Astrocyte (in vitro differentiated cells and primary cell): ENCODE data around the gene PLEKHA5. TPM values are rescaled to one million over a fixed set of nuclear protein-coding genes. Genes with fewer than 3 reads are reported as not detected.

Experiments
- DNase-seq: peaks from one replicate; pipeline ENCODE4 v3.0.0-alpha.2; 2010; ENCODE audit warnings: low read depth
- FAIRE-seq: peaks from 2 replicates; lab custom pipeline; 2011; peaks lifted over from hg19 to GRCh38; lab: Jason Lieb, UNC
- H2AFZ ChIP-seq: 2 replicates; pipeline ENCODE4 v1.6.0; 2012; ENCODE audit warnings: low read depth, low read length, inconsistent platforms
- H3K27ac ChIP-seq: 2 replicates; pipeline ENCODE4 v1.5.1; 2011; ENCODE audit warnings: low read depth, low read length, inconsistent platforms
- H3K27me3 ChIP-seq: 2 replicates; pipeline ENCODE4 v1.6.0; 2011; ENCODE audit warnings: low read length, inconsistent platforms; ENCODE audit not compliant: insufficient read depth
- H3K36me3 ChIP-seq: 2 replicates; pipeline ENCODE4 v1.5.1; 2011; ENCODE audit warnings: low read length, inconsistent platforms; ENCODE audit not compliant: insufficient read depth
- H3K4me1 ChIP-seq: 2 replicates; pipeline ENCODE4 v1.5.1; 2011; ENCODE audit warnings: low read length, inconsistent platforms; ENCODE audit not compliant: insufficient read depth
- H3K4me2 ChIP-seq: 2 replicates; pipeline ENCODE4 v1.6.0; 2012; ENCODE audit warnings: low read length, inconsistent platforms
- H3K4me3 ChIP-seq: 2 replicates; pipeline ENCODE4 v1.5.1; 2011; ENCODE audit warnings: low read depth, mild to moderate bottlenecking, low read length, inconsistent platforms; ENCODE audit not compliant: insufficient read depth
- H3K79me2 ChIP-seq: 2 replicates; pipeline ENCODE4 v1.6.0; 2012; ENCODE audit warnings: mild to moderate bottlenecking, low read length, inconsistent platforms; ENCODE audit not compliant: insufficient read depth
- H3K9ac ChIP-seq: 2 replicates; pipeline ENCODE4 v1.6.0; 2012; ENCODE audit warnings: mild to moderate bottlenecking, low read length, inconsistent platforms
- H3K9me3 ChIP-seq: 2 replicates; pipeline ENCODE4 v1.5.1; 2012; ENCODE audit warnings: low read depth, mild to moderate bottlenecking, low read length, inconsistent platforms; ENCODE audit not compliant: insufficient read depth
- H4K20me1 ChIP-seq: 2 replicates; pipeline ENCODE4 v1.6.0; 2012; ENCODE audit warnings: low read length, inconsistent platforms; ENCODE audit not compliant: insufficient read depth
- H3K27ac Mint-ChIP-seq: one replicate; pipeline ENCODE4 v1.8.0; 2021; ENCODE audit warnings: mild to moderate bottlenecking, mixed read lengths; ENCODE audit not compliant: unreplicated experiment
- H3K27me3 Mint-ChIP-seq: one replicate; pipeline ENCODE4 v1.8.0; 2021; ENCODE audit warnings: low read depth, mixed read lengths; ENCODE audit not compliant: unreplicated experiment
- H3K36me3 Mint-ChIP-seq: one replicate; pipeline ENCODE4 v1.8.0; 2021; ENCODE audit warnings: low read depth, mixed read lengths; ENCODE audit not compliant: unreplicated experiment
- H3K4me1 Mint-ChIP-seq: one replicate; pipeline ENCODE4 v1.8.0; 2021; ENCODE audit warnings: low read depth, mixed read lengths; ENCODE audit not compliant: unreplicated experiment
- H3K4me3 Mint-ChIP-seq: one replicate; pipeline ENCODE4 v1.8.0; 2021; ENCODE audit warnings: mild to moderate bottlenecking, moderate library complexity, mixed read lengths; ENCODE audit not compliant: unreplicated experiment
- H3K9me3 Mint-ChIP-seq: one replicate; pipeline ENCODE4 v1.8.0; 2021; ENCODE audit warnings: mild to moderate bottlenecking, mixed read lengths; ENCODE audit not compliant: unreplicated experiment
- EZH2 ChIP-seq: IDR thresholded peaks from 2 replicates; pipeline ENCODE4 v1.6.1; 2012; ENCODE audit warnings: mild to moderate bottlenecking, low read length, inconsistent platforms; ENCODE audit not compliant: insufficient read depth
- total RNA-seq: library from RNA; stranded (reverse); gene quantifications from 2 replicates; pipeline ENCODE4 v1.2.1, GENCODE V29; 2021
- TF ChIP-seq, protein P1 (sequence below): IDR thresholded peaks from 2 replicates; pipeline ENCODE4 v1.5.1; 2011; ENCODE audit warnings: low read depth, mild to moderate bottlenecking, inconsistent platforms, low read length, moderate library complexity; ENCODE audit not compliant: insufficient read depth

The PLEKHA5 gene
- total RNA-seq, 1 donor from 2014 or later: 38.9 TPM

DNA sequence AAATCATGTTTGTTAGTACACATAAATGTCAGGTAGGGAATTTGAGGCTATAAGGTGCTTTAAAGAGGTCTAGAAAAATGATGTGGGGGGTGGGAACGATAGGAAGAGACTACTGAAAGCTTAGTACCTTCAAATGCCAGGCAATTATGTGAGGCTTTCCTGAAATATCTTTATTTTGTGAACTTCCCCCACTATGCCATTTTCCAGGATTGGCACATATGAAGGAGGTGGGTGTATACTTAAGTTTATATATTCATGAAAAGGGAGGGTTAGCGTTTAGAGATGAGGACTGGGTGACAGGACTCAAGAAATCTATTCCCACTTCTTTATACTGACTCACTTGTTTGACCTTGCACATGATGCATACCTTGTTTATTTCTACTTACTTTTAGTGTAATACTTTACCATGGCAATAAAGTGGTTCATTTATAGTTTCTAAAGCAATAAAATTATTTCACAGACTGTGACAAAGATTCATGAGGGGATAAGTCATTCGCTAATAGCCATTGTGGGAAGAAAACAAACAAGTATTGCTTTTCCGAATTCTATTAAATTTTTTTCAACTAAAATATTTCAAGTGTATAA is 77.1 kb downstream of the PLEKHA5 start:
- no peak overlapping the region for H3K27ac Mint-ChIP-seq

DNA sequence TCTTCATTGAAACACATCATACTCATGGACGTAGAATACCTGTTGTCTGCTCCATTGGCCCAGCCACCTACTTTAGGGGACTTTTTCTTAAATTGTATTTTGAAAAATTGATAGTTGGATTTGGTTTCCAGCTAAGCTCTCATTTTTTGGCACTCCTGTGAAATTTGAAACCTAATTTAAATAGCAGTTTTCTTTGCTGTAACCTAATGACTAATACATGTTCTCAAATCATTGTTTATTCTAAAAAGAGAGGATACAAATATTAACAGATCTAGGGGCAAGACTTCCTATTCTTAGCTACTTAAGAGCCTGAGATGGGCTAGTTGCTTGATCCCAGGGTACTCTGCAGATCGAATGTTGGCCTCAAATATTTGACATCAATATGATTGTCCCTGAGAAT is 78.9 kb downstream of the PLEKHA5 start:
- H3K9ac ChIP-seq: no peak overlapping the region
- H3K9me3 ChIP-seq: no peaks in the 10 kb centered on the region
- H3K4me1 ChIP-seq: no peaks in the 10 kb centered on the region
- H3K27me3 Mint-ChIP-seq: no peaks in the 10 kb centered on the region
- DNase-seq: no peak
- no peaks in the 10 kb centered on the region for H3K4me1 Mint-ChIP-seq
- peaks cover 2% of the 10 kb centered on the region for H3K9me3 Mint-ChIP-seq
- H3K27ac ChIP-seq: no peak overlapping the region
- H3K36me3 ChIP-seq: no peaks in the 10 kb centered on the region
- no peak overlapping the region for H3K4me3 ChIP-seq
- no peak overlapping the region for H3K27ac Mint-ChIP-seq
- H3K36me3 Mint-ChIP-seq: peaks cover 5% of the 10 kb centered on the region
- H2AFZ ChIP-seq: no peak overlapping the region
- H3K79me2 ChIP-seq: peaks cover 2% of the 10 kb centered on the region
- TF ChIP-seq, protein P1, sequence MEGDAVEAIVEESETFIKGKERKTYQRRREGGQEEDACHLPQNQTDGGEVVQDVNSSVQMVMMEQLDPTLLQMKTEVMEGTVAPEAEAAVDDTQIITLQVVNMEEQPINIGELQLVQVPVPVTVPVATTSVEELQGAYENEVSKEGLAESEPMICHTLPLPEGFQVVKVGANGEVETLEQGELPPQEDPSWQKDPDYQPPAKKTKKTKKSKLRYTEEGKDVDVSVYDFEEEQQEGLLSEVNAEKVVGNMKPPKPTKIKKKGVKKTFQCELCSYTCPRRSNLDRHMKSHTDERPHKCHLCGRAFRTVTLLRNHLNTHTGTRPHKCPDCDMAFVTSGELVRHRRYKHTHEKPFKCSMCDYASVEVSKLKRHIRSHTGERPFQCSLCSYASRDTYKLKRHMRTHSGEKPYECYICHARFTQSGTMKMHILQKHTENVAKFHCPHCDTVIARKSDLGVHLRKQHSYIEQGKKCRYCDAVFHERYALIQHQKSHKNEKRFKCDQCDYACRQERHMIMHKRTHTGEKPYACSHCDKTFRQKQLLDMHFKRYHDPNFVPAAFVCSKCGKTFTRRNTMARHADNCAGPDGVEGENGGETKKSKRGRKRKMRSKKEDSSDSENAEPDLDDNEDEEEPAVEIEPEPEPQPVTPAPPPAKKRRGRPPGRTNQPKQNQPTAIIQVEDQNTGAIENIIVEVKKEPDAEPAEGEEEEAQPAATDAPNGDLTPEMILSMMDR: no peak
- no peak for TF ChIP-seq EZH2
- H3K4me3 Mint-ChIP-seq: no peak overlapping the region
- H3K27me3 ChIP-seq: no peaks in the 10 kb centered on the region
- H3K4me2 ChIP-seq: no peak overlapping the region
- FAIRE-seq: no peak
- peaks cover 3% of the 10 kb centered on the region for H4K20me1 ChIP-seq

More for the DNA sequence above, 77.1 kb downstream of the PLEKHA5 start:
- Histone ChIP-seq H3K79me2 (peaks cover 10% of the 10 kb centered on the region), H3K4me2 (no peak overlapping the region), H2AFZ (no peak overlapping the region), H3K27ac (no peak overlapping the region), H3K9me3 (no peaks in the 10 kb centered on the region), H3K4me1 (no peaks in the 10 kb centered on the region), H3K27me3 (no peaks in the 10 kb centered on the region), H3K9ac (no peak overlapping the region), H3K36me3 (no peaks in the 10 kb centered on the region), H3K4me3 (no peak overlapping the region), H4K20me1 (no peaks in the 10 kb centered on the region)
- FAIRE-seq (no peak), DNase-seq (no peak)
- H3K4me1 Mint-ChIP-seq: no peaks in the 10 kb centered on the region
- H3K9me3 Mint-ChIP-seq: peaks cover 2% of the 10 kb centered on the region
- no peaks in the 10 kb centered on the region for H3K27me3 Mint-ChIP-seq
- TF ChIP-seq EZH2: no peak
- TF ChIP-seq, protein P1: no peak
- H3K36me3 Mint-ChIP-seq: peaks cover 5% of the 10 kb centered on the region
- no peak overlapping the region for H3K4me3 Mint-ChIP-seq

DNA sequence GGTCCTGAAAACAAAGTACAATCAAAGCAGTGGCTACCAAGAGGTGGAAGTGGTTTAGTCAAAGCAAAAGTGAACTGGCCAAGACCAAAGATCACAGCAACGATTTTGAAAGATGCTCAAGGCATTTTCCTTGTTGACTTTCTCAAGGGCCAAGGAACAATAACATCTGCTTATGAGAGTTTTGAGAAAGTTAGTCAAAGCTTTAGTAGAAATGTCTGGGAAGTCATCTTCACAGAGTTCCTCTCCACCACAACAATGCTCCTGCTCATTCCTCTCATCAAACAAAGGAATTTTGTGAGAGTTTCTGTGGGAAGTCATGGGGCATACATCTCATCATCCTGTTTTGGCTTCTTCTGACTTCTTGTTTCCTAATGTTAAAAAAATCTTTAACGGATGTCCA is 80.1 kb downstream of the PLEKHA5 start:
- no peaks in the 10 kb centered on the region for H3K9me3 ChIP-seq
- H3K27ac Mint-ChIP-seq: no peak overlapping the region
- no peak overlapping the region for H3K4me2 ChIP-seq
- no peak overlapping the region for H2AFZ ChIP-seq
- no peak overlapping the region for H3K4me3 ChIP-seq
- H3K36me3 Mint-ChIP-seq: peaks cover 5% of the 10 kb centered on the region
- no peak overlapping the region for H3K4me3 Mint-ChIP-seq
- H4K20me1 ChIP-seq: peaks cover 10% of the 10 kb centered on the region
- FAIRE-seq (no peak), DNase-seq (no peak)
- no peaks in the 10 kb centered on the region for H3K27me3 Mint-ChIP-seq
- H3K4me1 ChIP-seq: no peaks in the 10 kb centered on the region
- peaks cover 2% of the 10 kb centered on the region for H3K9me3 Mint-ChIP-seq
- no peak for TF ChIP-seq EZH2
- TF ChIP-seq, protein P1: no peak
- H3K9ac ChIP-seq: no peak overlapping the region
- no peaks in the 10 kb centered on the region for H3K36me3 ChIP-seq
- H3K79me2 ChIP-seq: peaks cover 2% of the 10 kb centered on the region
- no peaks in the 10 kb centered on the region for H3K27me3 ChIP-seq
- no peaks in the 10 kb centered on the region for H3K4me1 Mint-ChIP-seq
- H3K27ac ChIP-seq: no peak overlapping the region
